Bronchial epithelial cell (primary cell): Measurements from ENCODE around the gene IYD. TPM values are rescaled to one million over a fixed set of nuclear protein-coding genes. Genes with fewer than 3 reads are reported as not detected.

Source experiments
- DNase-seq: peaks from one replicate; pipeline ENCODE4 v3.0.0-alpha.2; 2010; ENCODE audit warnings: low read depth
- FAIRE-seq: peaks from 2 replicates; lab custom pipeline; 2011; peaks lifted over from hg19 to GRCh38; lab: Jason Lieb, UNC
- H3K27me3 ChIP-seq: 2 replicates; pipeline ENCODE4 v1.5.1; 2011; ENCODE audit warnings: low read length; ENCODE audit not compliant: control insufficient read depth, insufficient read depth
- H3K36me3 ChIP-seq: 2 replicates; pipeline ENCODE4 v1.5.1; 2011; ENCODE audit warnings: low read length; ENCODE audit not compliant: control insufficient read depth, insufficient read depth
- H3K4me3 ChIP-seq: 2 replicates; pipeline ENCODE4 v1.5.1; 2011; ENCODE audit warnings: mild to moderate bottlenecking, low read depth, low read length, control low read depth
- total RNA-seq: library from RNA; depleted of rRNA; stranded (reverse); fragments of >200 nt; gene quantifications from 2 replicates; pipeline ENCODE4 v1.2.1, GENCODE V29; 2014
- TF ChIP-seq, protein P1 (sequence below): IDR thresholded peaks from 2 replicates; pipeline ENCODE4 v1.5.1; 2011; ENCODE audit warnings: mild to moderate bottlenecking, moderate library complexity, low read length, control low read depth, inconsistent platforms; ENCODE audit not compliant: insufficient read depth, severe bottlenecking

The IYD gene
- total RNA-seq, 1 donor from 2014 or later = not detected

DNA sequence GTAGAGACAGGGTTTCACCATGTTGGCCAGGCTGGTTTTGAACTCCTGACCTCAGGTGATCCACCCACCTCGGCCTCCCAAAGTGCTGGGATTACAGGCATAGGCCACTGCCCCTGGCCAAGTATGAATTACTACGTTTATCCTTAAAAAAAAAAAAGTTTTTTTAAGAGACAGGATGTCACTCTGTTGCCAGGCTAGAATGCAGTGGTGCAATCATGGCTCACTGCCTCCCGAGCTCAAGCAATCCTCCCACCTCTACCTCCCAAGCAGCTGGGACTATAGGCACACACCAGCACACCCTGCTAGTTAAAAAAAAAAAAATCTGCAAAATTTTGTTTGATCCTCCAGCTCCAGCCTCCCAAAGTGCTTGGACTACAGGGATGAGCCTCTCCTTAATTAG lies 23.1 kb downstream of the IYD start:
- Histone ChIP-seq H3K27me3 (no peaks in the 10 kb centered on the region), H3K4me3 (no peak overlapping the region), H3K36me3 (no peaks in the 10 kb centered on the region)
- no peak for FAIRE-seq
- TF ChIP-seq, protein P1, sequence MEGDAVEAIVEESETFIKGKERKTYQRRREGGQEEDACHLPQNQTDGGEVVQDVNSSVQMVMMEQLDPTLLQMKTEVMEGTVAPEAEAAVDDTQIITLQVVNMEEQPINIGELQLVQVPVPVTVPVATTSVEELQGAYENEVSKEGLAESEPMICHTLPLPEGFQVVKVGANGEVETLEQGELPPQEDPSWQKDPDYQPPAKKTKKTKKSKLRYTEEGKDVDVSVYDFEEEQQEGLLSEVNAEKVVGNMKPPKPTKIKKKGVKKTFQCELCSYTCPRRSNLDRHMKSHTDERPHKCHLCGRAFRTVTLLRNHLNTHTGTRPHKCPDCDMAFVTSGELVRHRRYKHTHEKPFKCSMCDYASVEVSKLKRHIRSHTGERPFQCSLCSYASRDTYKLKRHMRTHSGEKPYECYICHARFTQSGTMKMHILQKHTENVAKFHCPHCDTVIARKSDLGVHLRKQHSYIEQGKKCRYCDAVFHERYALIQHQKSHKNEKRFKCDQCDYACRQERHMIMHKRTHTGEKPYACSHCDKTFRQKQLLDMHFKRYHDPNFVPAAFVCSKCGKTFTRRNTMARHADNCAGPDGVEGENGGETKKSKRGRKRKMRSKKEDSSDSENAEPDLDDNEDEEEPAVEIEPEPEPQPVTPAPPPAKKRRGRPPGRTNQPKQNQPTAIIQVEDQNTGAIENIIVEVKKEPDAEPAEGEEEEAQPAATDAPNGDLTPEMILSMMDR = no peak
- peak; percentile 58 for DNase-seq

DNA sequence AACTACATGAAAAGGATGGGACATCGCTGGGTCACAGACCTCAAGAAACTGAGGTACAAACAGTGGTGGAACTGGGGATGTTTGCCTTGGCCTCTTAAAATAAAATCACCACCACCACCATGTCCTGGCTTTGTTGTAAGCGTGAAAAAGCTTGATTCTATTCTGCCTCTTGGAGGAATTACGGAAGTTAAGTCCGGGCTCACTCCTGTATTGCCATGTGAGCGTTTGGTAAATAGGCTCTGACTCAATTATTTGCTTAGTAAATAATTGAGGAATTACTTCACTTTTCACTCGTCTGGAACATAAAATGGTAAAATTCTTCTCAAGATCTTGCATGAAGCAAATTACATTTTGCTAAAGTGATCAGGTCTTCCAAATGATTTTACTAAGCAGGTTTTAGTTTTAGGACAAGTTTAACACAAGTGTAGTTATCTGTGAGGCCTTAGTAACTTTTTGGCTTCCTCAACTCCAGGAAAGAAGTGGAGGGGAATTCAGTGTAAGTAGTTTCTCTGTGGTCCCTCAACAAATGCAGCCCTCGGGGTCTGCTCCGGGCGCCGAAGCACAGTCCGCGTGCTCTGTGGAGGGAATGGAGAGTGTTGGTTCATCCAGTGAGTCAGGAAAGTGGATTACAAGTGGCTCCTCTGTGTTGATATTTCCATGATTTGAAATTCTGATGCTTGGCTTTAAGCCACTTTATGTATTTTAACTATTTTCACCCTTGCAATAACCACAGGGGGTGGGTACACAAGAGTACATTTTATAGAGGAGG lies 23.8 kb downstream of the IYD start:
- TF ChIP-seq, protein P1 = no peak
- Histone ChIP-seq H3K27me3 (no peaks in the 10 kb centered on the region), H3K4me3 (no peak overlapping the region), H3K36me3 (no peaks in the 10 kb centered on the region)
- FAIRE-seq (no peak), DNase-seq (peak; percentile 86)

DNA sequence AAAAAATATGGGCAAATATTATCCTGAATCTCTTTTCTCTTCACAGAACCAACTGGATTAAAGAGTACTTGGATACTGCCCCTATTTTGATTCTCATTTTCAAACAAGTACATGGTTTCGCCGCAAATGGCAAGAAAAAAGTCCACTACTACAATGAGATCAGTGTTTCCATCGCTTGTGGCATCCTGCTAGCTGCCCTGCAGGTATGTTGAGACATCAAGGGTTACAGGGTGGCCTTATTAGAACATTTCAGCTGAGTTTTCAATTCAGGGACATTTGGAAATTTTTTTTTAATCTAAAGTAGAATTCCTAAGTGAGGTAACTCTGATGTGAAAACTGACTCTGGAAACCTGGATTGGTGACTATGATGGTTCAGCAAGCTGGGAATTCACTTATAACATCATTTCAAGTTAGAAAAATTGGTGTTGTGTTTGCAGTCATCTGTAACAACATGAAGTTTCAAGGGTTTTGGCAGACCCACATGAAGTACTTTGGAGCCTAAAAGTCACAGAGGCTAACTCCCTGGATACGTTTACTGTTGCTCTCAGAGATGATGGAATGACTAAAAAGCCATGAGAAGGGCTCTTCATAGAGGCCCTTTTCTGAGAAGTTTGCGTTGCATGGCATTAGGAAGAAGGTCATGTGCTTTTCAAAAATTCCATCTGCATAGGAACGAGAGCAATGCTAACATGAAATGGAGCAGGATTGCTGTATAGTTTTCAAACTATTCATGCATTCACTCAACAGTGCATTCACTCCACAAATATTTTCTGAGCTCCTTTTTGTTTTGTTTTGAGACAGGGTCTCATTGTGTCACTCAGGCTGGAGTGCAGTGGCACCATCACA lies 25.5 kb downstream of the IYD start:
- H3K27me3 ChIP-seq = no peaks in the 10 kb centered on the region
- no peak overlapping the region for H3K4me3 ChIP-seq
- TF ChIP-seq, protein P1 = no peak
- no peaks in the 10 kb centered on the region for H3K36me3 ChIP-seq
- DNase-seq (no peak), FAIRE-seq (no peak)

DNA sequence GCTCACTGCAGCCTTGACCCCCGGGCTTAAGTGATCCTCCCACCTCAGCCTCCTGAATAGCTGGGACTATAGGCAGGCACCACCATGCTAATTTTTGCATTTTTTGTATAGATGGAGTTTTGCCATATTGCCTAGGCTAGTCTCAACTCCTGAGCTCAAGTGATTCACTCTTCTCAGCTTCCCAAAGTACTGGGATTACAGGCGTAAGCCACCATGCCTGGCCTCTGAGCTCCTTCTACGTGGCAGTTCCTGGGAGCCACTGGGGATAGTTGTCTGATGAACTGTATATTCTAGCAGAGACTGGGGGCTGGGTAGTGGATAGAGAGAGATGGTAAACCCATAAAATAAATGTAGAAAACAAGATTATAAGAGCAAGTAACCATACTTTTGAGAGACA lies 26.1 kb downstream of the IYD start:
- no peak overlapping the region for H3K4me3 ChIP-seq
- no peaks in the 10 kb centered on the region for H3K27me3 ChIP-seq
- no peaks in the 10 kb centered on the region for H3K36me3 ChIP-seq
- no peak for FAIRE-seq
- DNase-seq = no peak
- TF ChIP-seq, protein P1 = no peak

DNA sequence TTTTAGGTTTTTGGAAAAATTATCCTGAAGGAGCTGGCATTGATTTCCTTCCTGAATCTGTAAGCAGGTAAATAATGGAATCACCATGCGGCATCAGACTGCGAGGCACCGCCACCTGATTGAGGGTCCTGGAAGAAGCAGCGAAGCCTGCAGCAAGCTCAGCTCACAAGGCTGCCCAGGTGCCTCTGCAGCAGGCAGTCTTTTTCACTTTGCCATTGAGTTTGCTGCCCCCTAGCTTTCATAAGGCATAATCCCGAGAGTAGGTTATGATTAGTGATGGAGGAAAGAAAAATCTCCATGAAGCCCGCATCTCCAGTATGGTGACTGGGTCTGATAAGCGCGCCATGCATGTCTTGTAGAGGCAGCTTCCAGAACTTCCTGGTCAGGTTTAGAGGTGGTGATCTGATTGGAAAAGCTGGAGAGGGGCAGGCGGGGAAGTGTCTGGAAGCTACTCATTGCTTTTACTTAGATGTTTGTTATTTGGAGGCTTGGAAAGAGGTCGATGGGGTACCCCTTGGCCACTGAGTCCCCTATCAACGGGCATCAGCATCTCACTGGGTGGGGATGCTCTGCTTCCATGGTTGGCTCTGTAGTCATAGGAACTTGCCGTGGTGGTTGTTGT lies 26.7 kb downstream of the IYD start:
- no peaks in the 10 kb centered on the region for H3K36me3 ChIP-seq
- no peak overlapping the region for H3K4me3 ChIP-seq
- peak; percentile 68 for DNase-seq
- FAIRE-seq = no peak
- H3K27me3 ChIP-seq = no peaks in the 10 kb centered on the region
- TF ChIP-seq, protein P1 = peak; percentile 81
